Renal cortex interstitium (tissue), 15 donors: ENCODE measurements around the gene CMTM5. TPM values are rescaled to one million over a fixed set of nuclear protein-coding genes. Genes with fewer than 3 reads are reported as not detected.

ENCODE experiments used
- DNase-seq, 11 donors: peaks; one replicate each; pipeline ENCODE4 v3.0.0-alpha.2; 2013; ENCODE audit warnings: low read depth in 9 of 11, low spot score in 4 of 11; ENCODE audit errors: extremely low read depth in 1 of 11
- long read RNA-seq, 16 experiments: transcript quantifications; one replicate each; lab custom pipeline, GENCODE V29; 2026
- polyA plus RNA-seq, 3 donors: library from polyadenylated mRNA; unstranded; fragments of 120-200 nt; gene quantifications; one replicate each; pipeline ENCODE4 v1.2.1, GENCODE V29; 2013; ENCODE audit not compliant: insufficient read length in 3 of 3

The CMTM5 gene
- 1 to 10 TPM; 1.5 to 2.8 (median 2.3) TPM for polyA plus RNA-seq
- long read RNA-seq, donor 1, result 0 reads
- long read RNA-seq, donor 2, partial matches to known transcripts, result 0 of 2 reads
- long read RNA-seq, donor 2, other reads (novel, unspliced or antisense), result 0 of 2 reads
- long read RNA-seq, donor 3, partial matches to known transcripts, result 0 of 4 reads
- long read RNA-seq, donor 3, other reads (novel, unspliced or antisense), result 0 of 4 reads
- long read RNA-seq, donor 4, partial matches to known transcripts, result 0 of 2 reads
- long read RNA-seq, donor 4, other reads (novel, unspliced or antisense), result 0 of 2 reads
- long read RNA-seq, donor 5, result 0 reads
- long read RNA-seq, donor 6, result 0 reads
- long read RNA-seq, donor 7, partial matches to known transcripts, result 0 of 2 reads
- long read RNA-seq, donor 7, other reads (novel, unspliced or antisense), result 0 of 2 reads
- long read RNA-seq, donor 8, result 0 reads
- long read RNA-seq, donor 9, partial matches to known transcripts, result 0 of 1 reads
- long read RNA-seq, donor 9, other reads (novel, unspliced or antisense), result 0 of 1 reads
- long read RNA-seq, donor 10, partial matches to known transcripts, result 0 of 1 reads
- long read RNA-seq, donor 10, other reads (novel, unspliced or antisense), result 0 of 1 reads
- long read RNA-seq, donor 11, partial matches to known transcripts, result 0 of 1 reads
- long read RNA-seq, donor 11, other reads (novel, unspliced or antisense), result 0 of 1 reads
- long read RNA-seq, donor 12, result 0 reads
- long read RNA-seq, donor 13, result 0 reads
- long read RNA-seq, donor 14, partial matches to known transcripts, result 0 of 2 reads
- long read RNA-seq, donor 14, other reads (novel, unspliced or antisense), result 0 of 2 reads
- long read RNA-seq, donor 15, partial matches to known transcripts, result 0 of 4 reads
- long read RNA-seq, donor 15, other reads (novel, unspliced or antisense), result 0 of 4 reads
- long read RNA-seq, donor 16, transcript CMTM5-203 (5 exons, 1,200 nt), result major isoform, 7 of 8 reads
- long read RNA-seq, donor 16, partial matches to known transcripts, result 0 of 8 reads
- long read RNA-seq, donor 16, other reads (novel, unspliced or antisense), result 0 of 8 reads

GRCh38 chr14:23376482-23377197, at the start of gene CMTM5:
Gene CMTM5, plus strand, starts transcription at chr14:23377046. Its CDS starts 206 bp downstream, at chr14:23377252.
- DNase-seq, result peak in 1 of 11 donors; percentile 12

- peak in 7 of 11 donors; percentile 55 to 80 (median 63) for DNase-seq
These were observed 48.7 kb upstream of the CMTM5 start for GRCh38 chr14:23327947-23328744.

DNA sequence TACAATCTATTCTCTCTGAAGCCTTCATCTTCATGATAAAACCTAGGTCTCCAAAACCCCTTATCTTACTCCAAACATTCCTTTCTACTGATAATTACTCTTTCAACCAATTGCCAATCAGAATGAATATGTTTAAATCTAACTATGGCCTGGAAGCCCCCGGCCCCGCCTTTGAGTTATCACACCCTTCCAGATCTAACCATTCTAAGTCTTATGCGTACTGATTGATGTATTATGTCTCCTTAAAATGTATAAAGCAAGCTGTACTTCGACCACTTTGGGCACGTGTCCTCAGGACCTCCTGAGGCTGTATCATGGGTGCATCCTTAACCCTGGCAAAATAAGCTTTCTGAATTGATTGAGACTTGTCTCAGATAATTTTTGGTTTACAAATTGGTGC, 41.2 kb upstream of the CMTM5 start:
- DNase-seq, result no peak

GRCh38 chr14:23339506-23340268, 37.2 kb upstream of the CMTM5 start:
- no peak for DNase-seq

- DNase-seq, result no peak
These were observed 32.4 kb upstream of the CMTM5 start for GRCh38 chr14:23344481-23344880.

- DNase-seq, result no peak
These were observed 30.7 kb upstream of the CMTM5 start for GRCh38 chr14:23345987-23346692.

DNA sequence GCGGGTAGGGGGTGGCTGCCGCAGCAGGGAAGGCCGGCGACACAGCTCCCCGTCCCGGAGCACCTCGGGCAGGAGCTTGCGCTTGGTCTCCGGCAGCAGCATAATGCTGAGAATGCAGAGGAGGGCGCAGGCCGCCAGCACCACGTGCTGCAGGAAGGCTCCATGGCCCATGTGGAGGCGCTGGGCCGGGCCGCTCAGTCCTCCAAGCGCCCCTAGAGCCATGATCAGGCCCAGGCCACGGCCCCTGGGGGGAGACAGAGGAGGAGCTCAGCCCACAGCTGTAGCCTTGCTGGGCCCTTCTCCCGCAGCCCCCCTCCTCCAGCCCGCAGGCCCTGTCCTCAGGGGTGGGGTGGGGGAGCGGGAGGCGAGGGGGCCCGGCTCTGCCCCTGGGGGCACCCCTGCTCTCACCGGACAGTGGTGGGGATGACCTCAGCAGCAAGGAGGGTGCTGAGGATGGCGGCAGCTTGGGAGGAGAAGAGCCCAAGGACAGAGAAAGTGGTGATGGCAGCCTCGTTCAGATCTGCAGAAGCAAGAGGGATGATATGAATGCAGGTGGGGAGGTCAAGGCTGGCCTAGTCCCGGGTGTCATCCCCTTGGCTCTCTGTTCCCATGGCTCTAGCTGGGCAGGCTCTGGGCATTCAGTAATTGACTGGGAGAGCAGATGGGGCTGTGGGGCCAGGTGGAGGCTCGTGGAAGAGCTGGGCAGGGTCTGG, 30.0 kb upstream of the CMTM5 start:
- no peak for DNase-seq

DNA sequence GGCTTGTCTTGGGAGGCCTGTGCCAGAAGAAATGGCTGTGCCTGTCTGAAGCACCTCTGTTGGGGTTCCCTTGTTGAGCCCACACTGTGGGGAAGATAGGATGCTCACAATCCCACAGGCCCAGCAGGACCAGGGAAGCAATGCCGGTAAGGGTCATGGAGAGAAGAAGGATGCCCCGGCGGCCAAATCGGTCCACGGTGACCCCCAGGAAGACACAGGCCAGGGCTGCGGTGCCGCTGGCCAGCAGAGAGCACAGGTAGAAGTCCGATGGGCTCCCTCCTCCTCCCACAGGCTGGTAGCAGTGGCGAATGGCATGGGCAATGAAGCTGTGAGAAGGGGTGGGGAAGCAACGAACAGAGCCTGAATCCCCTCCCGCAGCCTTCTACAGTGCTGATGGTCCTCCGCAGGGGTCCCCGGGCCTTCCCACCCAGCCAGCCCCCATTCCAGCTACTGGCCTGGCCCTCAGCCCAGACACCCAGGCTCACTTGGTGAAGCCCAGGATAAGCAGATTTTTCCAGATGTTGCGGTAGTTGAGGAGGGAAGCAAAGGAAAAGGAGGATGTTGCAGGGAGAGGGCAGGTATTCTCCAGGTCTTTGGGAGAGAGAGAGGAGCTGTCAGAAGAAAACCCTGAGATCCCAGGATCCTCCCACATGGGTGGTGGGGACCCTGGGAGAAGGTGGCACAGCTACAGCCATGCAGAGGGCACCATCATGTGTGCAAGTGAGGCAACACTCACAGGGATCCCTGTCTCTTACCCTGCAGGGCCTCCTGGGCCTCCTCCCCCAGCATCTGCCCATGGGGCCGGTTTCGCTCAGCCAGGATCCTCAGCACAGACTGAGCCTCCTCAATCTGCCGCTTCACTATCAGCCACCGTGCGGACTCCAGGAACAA, 29.2 kb upstream of the CMTM5 start:
- no peak for DNase-seq

DNA sequence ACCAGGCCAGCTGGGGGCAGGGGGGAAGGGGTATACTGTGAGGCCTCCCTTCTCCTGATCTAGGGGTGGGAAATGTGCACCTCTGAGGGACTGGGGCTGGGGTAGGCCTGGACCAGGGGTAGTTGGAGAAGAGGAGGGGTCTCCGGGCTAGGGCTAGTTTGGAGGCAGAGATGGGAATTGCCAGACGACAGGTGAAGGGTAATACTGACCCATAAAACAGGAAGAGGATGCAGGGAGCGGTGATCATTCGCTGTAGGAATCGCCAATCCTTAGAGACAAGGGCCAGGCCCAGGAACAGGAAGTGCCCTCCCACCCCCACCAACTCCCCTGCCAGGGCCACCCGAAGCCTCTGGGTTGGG, 28.6 kb upstream of the CMTM5 start:
- DNase-seq, result no peak

GRCh38 chr14:23349156-23349845, 27.5 kb upstream of the CMTM5 start:
- no peak for DNase-seq

GRCh38 chr14:23351681-23352505, 25.0 kb upstream of the CMTM5 start:
- peak in 4 of 11 donors; percentile 18 to 33 (median 20) for DNase-seq

- DNase-seq, result peak; percentile 68 to 90 (median 82)
These were observed 24.1 kb upstream of the CMTM5 start, which contains the start of gene SLC22A17 for GRCh38 chr14:23352506-23353432. Gene SLC22A17, minus strand, starts transcription at chr14:23352887.

- DNase-seq, result no peak
These were observed 23.4 kb upstream of the CMTM5 start for GRCh38 chr14:23353433-23353780.
